A549 (cell line): ENCODE results near the gene SMARCA4.

Experiments
- MAZ ChIP-seq: fragments of 150-350 bp; IDR thresholded peaks from 2 replicates; pipeline ENCODE4 v1.6.1; 2014; ENCODE audit warnings: antibody characterized with exemption, low read depth, low read length, borderline replicate concordance
- USF2 ChIP-seq: fragments of 450-650 bp; IDR thresholded peaks from 2 replicates; pipeline ENCODE4 v1.6.1; 2014; ENCODE audit warnings: antibody characterized with exemption

GRCh38 chr19:10976131-10976892, 15.5 kb downstream of the SMARCA4 start:
- TF ChIP-seq USF2 (no peak), MAZ (no peak)
